GM12878 (cell line): ENCODE measurements around the gene SLC41A1. TPM values are rescaled to one million over a fixed set of nuclear protein-coding genes. Genes with fewer than 3 reads are reported as not detected.

Experiments
- ATAC-seq: fragments of 200-7000 bp; cut with Tn5 transposase; 3 replicates; pipeline ENCODE4 v1.9.1; 2020; ENCODE audit warnings: mild to moderate bottlenecking, moderate library complexity
- BruUV-seq: library from RNA; stranded (reverse); fragments of 400-500 nt; replicated peaks from 2 replicates; lab custom pipeline; 2021; lab: Mats Ljungman, UMichigan
- CTCF ChIA-PET: fragments of 300-600 bp; sonication (Branson Sonifier 250); formaldehyde crosslinking; extraction: SDS; loops from one replicate; lab custom pipeline; 2021; ENCODE audit warnings: inconsistent platforms; lab: Yijun Ruan, JAX
- POLR2A ChIA-PET: fragments of 350-600 bp; formaldehyde crosslinking; extraction: SDS; loops from one replicate; lab custom pipeline; 2021; ENCODE audit warnings: inconsistent platforms; lab: Charles Lee
- RAD21 ChIA-PET: fragments of 300-600 bp; sonication (Branson Sonifier 250); formaldehyde crosslinking; loops from one replicate; lab custom pipeline; 2023; ENCODE audit warnings: antibody characterized with exemption; ENCODE audit not compliant: unreplicated experiment; lab: Charles Lee
- SMC1A ChIA-PET: fragments of 300-600 bp; sonication (Branson Sonifier 250); formaldehyde crosslinking; loops from one replicate; lab custom pipeline; 2023; ENCODE audit not compliant: unreplicated experiment, uncharacterized antibody; lab: Charles Lee
- DNase-seq: peaks from one replicate; pipeline ENCODE4 v3.0.0-alpha.2; 2011; ENCODE audit warnings: low read depth, low spot score
- FAIRE-seq: peaks from 3 replicates; lab custom pipeline; 2011; peaks lifted over from hg19 to GRCh38; lab: Jason Lieb, UNC
- H2AFZ ChIP-seq: 2 replicates; pipeline ENCODE4 v1.6.0; 2011; ENCODE audit warnings: low read depth, low read length, control low read depth; ENCODE audit not compliant: control insufficient read depth
- H3K27ac ChIP-seq: 2 replicates; pipeline ENCODE4 v1.5.1; 2011; ENCODE audit warnings: control low read depth; ENCODE audit not compliant: control insufficient read depth, insufficient read depth
- H3K27me3 ChIP-seq, 2 experiments: replicated peaks in 1 of 2; 2 replicates each; pipeline versions ENCODE4 v1.6.0 to v1.6.1; 2011; ENCODE audit warnings: low read length in 1 of 2; ENCODE audit not compliant: control insufficient read depth in 2 of 2, insufficient read depth in 2 of 2
- H3K36me3 ChIP-seq, 2 experiments: 2 replicates each; pipeline ENCODE4 v1.5.1; 2011; ENCODE audit warnings: low read length in 1 of 2; ENCODE audit not compliant: control insufficient read depth in 2 of 2, insufficient read depth in 2 of 2
- H3K4me1 ChIP-seq: 2 replicates; pipeline ENCODE4 v1.6.1; 2011; ENCODE audit warnings: mild to moderate bottlenecking, low read length, moderate library complexity, mixed read lengths; ENCODE audit not compliant: control insufficient read depth, insufficient read depth
- H3K4me2 ChIP-seq: 2 replicates; pipeline ENCODE4 v1.6.0; 2011; ENCODE audit warnings: control low read depth; ENCODE audit not compliant: control insufficient read depth, insufficient read depth
- H3K4me3 ChIP-seq: fragments of 200-600 bp; sonication (generic); 2 replicates; pipeline ENCODE4 v1.5.1; 2016
- H3K79me2 ChIP-seq: 2 replicates; pipeline ENCODE4 v1.6.0; 2011; ENCODE audit warnings: low read length; ENCODE audit not compliant: control insufficient read depth, insufficient read depth
- H3K9ac ChIP-seq: 2 replicates; pipeline ENCODE4 v1.8.0; 2011; ENCODE audit warnings: low read length, control low read depth, mixed read lengths; ENCODE audit not compliant: control insufficient read depth, insufficient read depth
- H3K9me3 ChIP-seq: replicated peaks from 3 replicates; pipeline ENCODE4 v1.5.1; 2011; ENCODE audit warnings: mild to moderate bottlenecking, low read length; ENCODE audit not compliant: control insufficient read depth, insufficient read depth
- H4K20me1 ChIP-seq: 2 replicates; pipeline ENCODE4 v1.6.0; 2011; ENCODE audit not compliant: control insufficient read depth, insufficient read depth
- BCL11A ChIP-seq: IDR thresholded peaks from 2 replicates; pipeline ENCODE4 v1.6.1; 2011; ENCODE audit warnings: low read depth, low read length
- BRCA1 ChIP-seq: IDR thresholded peaks from 2 replicates; pipeline ENCODE4 v1.6.1; 2011; ENCODE audit warnings: low read depth, low read length, improper control_type of control experiment
- CHD4 ChIP-seq: fragments of 200-600 bp; sonication (generic); IDR thresholded peaks from 2 replicates; pipeline ENCODE4 v1.6.1; 2016; ENCODE audit warnings: mild to moderate bottlenecking
- EZH2 ChIP-seq: IDR thresholded peaks from 2 replicates; pipeline ENCODE4 v1.6.1; 2012; ENCODE audit warnings: low read depth, mild to moderate bottlenecking, control low read depth, inconsistent platforms, low read length, borderline replicate concordance; ENCODE audit not compliant: control insufficient read depth
- FOXK2 ChIP-seq: fragments of 450-650 bp; IDR thresholded peaks from 2 replicates; pipeline ENCODE4 v1.6.1; 2017; ENCODE audit warnings: mild to moderate bottlenecking, moderate library complexity
- KDM1A ChIP-seq: fragments of 200-600 bp; sonication (generic); IDR thresholded peaks from 2 replicates; pipeline ENCODE4 v1.6.1; 2016; ENCODE audit warnings: borderline replicate concordance
- MYB ChIP-seq: fragments of 150-350 bp; IDR thresholded peaks from 2 replicates; pipeline ENCODE4 v1.6.1; 2014; ENCODE audit warnings: mild to moderate bottlenecking, low read depth, low read length, borderline replicate concordance
- NFIC ChIP-seq: IDR thresholded peaks from 2 replicates; pipeline ENCODE4 v1.6.1; 2012; ENCODE audit warnings: low read depth, mild to moderate bottlenecking, inconsistent platforms, low read length, moderate library complexity
- NFXL1 ChIP-seq: fragments of 450-650 bp; IDR thresholded peaks from 2 replicates; pipeline ENCODE4 v1.6.1; 2017; ENCODE audit warnings: antibody characterized with exemption, mild to moderate bottlenecking, borderline replicate concordance
- NKRF ChIP-seq: fragments of 450-650 bp; conservative IDR thresholded peaks from 2 replicates; pipeline ENCODE4 v1.6.1; 2017; ENCODE audit warnings: mild to moderate bottlenecking, moderate library complexity
- RAD51 ChIP-seq: fragments of 450-650 bp; IDR thresholded peaks from 2 replicates; pipeline ENCODE4 v1.6.1; 2016; ENCODE audit warnings: moderate library complexity, mild to moderate bottlenecking, inconsistent platforms
- SPI1 ChIP-seq: IDR thresholded peaks from 2 replicates; pipeline ENCODE4 v1.6.1; 2011; ENCODE audit warnings: low read depth, mild to moderate bottlenecking, low read length, moderate library complexity, borderline replicate concordance; ENCODE audit not compliant: insufficient read depth
- SUPT20H ChIP-seq: IDR thresholded peaks from 2 replicates; pipeline ENCODE4 v1.6.1; 2011; ENCODE audit warnings: low read depth, mild to moderate bottlenecking, low read length, moderate library complexity, borderline replicate concordance; ENCODE audit not compliant: control insufficient read depth
- TARDBP ChIP-seq: IDR thresholded peaks from 2 replicates; pipeline ENCODE4 v1.6.1; 2016; ENCODE audit warnings: borderline replicate concordance
- TBL1XR1 ChIP-seq: IDR thresholded peaks from 2 replicates; pipeline ENCODE4 v1.6.1; 2012; ENCODE audit warnings: low read depth, low read length, improper control_type of control experiment
- TCF3 ChIP-seq: IDR thresholded peaks from 2 replicates; pipeline ENCODE4 v1.6.1; 2012; ENCODE audit warnings: low read depth, mild to moderate bottlenecking, low read length, borderline replicate concordance; ENCODE audit not compliant: insufficient read depth
- ZNF217 ChIP-seq: fragments of 450-650 bp; IDR thresholded peaks from 2 replicates; pipeline ENCODE4 v1.6.1; 2017; ENCODE audit warnings: antibody characterized with exemption, mild to moderate bottlenecking
- ZNF274 ChIP-seq: IDR thresholded peaks from one replicate; pipeline ENCODE4 v1.8.0; 2011; ENCODE audit not compliant: insufficient read length, insufficient read depth
- ZSCAN29 ChIP-seq: fragments of 450-650 bp; IDR thresholded peaks from 2 replicates; pipeline ENCODE4 v1.6.1; 2017; ENCODE audit warnings: mild to moderate bottlenecking, moderate library complexity
- WGBS: methylation state at CpG from one replicate; pipeline ENCODE4 v1.1.6; 2016; ENCODE audit warnings: low lambda C conversion rate; ENCODE audit not compliant: insufficient replicate concordance, insufficient coverage; ENCODE audit errors: missing lambda C conversion rate; 5-methylcytosine and 5-hydroxymethylcytosine counted together
- in situ Hi-C: fragments of 300-500 bp; cut with MboI; formaldehyde crosslinking; loops from 9 replicates; pipeline ENCODE4 v1.14.3; 2018; ENCODE audit warnings: mixed read lengths
- intact Hi-C: fragments of 100-400 bp; cut with micrococcal nuclease; formaldehyde crosslinking; loops from one replicate; pipeline ENCODE4 v1.14.2; 2022; ENCODE audit not compliant: unreplicated experiment
- polyA plus RNA-seq, 11 experiments: library from polyadenylated mRNA; depleted of rRNA in 4 of 11; unstranded in 6 of 11; stranded (reverse) in 5 of 11; fragments of >200 nt; fragmentation: Nextera tagmentation in 4 of 11; fragmentation: Illumina TruSeq in 1 of 11; extraction: Ambion mirVana in 4 of 11; extraction: Trizol in 1 of 11; gene quantifications; 1 replicate in 1 of 11; 2 replicates in 10 of 11; pipeline versions ENCODE4 v1.2.1 to v1.2.3, GENCODE V29; 2011 to 2016; ENCODE audit warnings: inconsistent platforms in 2 of 11, missing spikeins in 2 of 11, low read depth in 1 of 11
- total RNA-seq, 4 experiments: library from RNA; depleted of rRNA in 3 of 4; stranded (reverse); fragments of >200 nt in 3 of 4; fragmentation: Illumina TruSeq in 1 of 4; extraction: Trizol in 1 of 4; gene quantifications; 2 replicates each; pipeline versions ENCODE4 v1.2.1 to v1.2.3, GENCODE V29; 2013 to 2021
- TF ChIP-seq, protein P1 (sequence below): fragments of 450-650 bp; IDR thresholded peaks from 2 replicates; pipeline ENCODE4 v1.6.1; 2017; ENCODE audit warnings: low read depth, mild to moderate bottlenecking, moderate library complexity

SLC41A1 gene
- total and polyA plus RNA-seq, 10 of the 15 experiments (the other 5 are each of a cell fraction or from before 2014, with no cell fraction given), result 0.13 to 11.3 (median 0.42) TPM

DNA sequence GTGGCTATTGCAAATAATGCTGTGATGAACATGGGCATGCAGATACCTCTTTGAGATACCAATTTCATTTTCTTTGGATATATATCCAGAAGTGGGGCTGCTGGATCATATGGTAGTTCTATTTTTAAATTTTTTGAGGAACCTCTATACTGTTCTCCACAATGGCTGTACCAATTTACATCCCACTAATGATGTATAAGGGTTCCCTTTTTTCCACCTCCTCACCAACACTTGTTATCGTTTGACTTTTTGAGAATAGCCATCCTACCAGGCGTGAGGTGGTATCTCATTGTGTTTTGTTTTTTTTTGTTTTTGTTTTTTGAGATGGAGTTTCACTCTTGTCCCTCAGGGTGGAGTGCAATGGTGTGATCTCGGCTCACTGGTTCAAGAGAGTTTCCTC is 56.4 kb downstream of the SLC41A1 start:
- in situ Hi-C loops (no loop called here), intact Hi-C loops (no loop called here)
- no peak for TF ChIP-seq ZNF274
- TF ChIP-seq BCL11A, result no peak
- no peak for TF ChIP-seq KDM1A
- TF ChIP-seq BRCA1, result no peak
- TF ChIP-seq TARDBP, result no peak
- TF ChIP-seq, protein P1, sequence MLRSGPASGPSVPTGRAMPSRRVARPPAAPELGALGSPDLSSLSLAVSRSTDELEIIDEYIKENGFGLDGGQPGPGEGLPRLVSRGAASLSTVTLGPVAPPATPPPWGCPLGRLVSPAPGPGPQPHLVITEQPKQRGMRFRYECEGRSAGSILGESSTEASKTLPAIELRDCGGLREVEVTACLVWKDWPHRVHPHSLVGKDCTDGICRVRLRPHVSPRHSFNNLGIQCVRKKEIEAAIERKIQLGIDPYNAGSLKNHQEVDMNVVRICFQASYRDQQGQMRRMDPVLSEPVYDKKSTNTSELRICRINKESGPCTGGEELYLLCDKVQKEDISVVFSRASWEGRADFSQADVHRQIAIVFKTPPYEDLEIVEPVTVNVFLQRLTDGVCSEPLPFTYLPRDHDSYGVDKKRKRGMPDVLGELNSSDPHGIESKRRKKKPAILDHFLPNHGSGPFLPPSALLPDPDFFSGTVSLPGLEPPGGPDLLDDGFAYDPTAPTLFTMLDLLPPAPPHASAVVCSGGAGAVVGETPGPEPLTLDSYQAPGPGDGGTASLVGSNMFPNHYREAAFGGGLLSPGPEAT, result no peak
- no peak for TF ChIP-seq RAD51
- TF ChIP-seq TBL1XR1, result no peak
- TF ChIP-seq FOXK2, result no peak
- TF ChIP-seq NKRF, result no peak
- no peak for TF ChIP-seq SUPT20H
- no peak for TF ChIP-seq NFIC
- no peak for TF ChIP-seq ZSCAN29
- TF ChIP-seq MYB, result no peak
- no peak for TF ChIP-seq CHD4
- no peak for TF ChIP-seq ZNF217
- no peak for TF ChIP-seq TCF3
- TF ChIP-seq SPI1, result no peak
- no peak for TF ChIP-seq NFXL1
- TF ChIP-seq EZH2, result no peak
- ChIA-PET RAD21 (no interaction called here), POLR2A (interaction anchor here (0.6 kb wide), 1 partner anchor 28 kb away, joined by 4 read pairs; no protein-coding TSS in a partner anchor), SMC1A (interaction anchor here (1.9 to 2.3 kb wide), 2 partner anchors 9 to 12 kb away, joined by 6 read pairs; no protein-coding TSS in a partner anchor), CTCF (interaction anchor here (1.0 to 1.3 kb wide), 2 partner anchors 9 to 99 kb away, joined by 3 to 5 read pairs; no protein-coding TSS in a partner anchor)
- Histone ChIP-seq H3K9me3 (no peaks in the 10 kb centered on the region; the same call in 2 of the 3 replicates), H4K20me1 (no peaks in the 10 kb centered on the region), H3K9ac (no peak overlapping the region), H3K4me1 (no peaks in the 10 kb centered on the region), H2AFZ (no peak overlapping the region), H3K27me3 (no peaks in the 10 kb centered on the region; a peak in 1 of 4 replicates), H3K4me3 (no peak overlapping the region), H3K4me2 (no peak overlapping the region), H3K27ac (no peak overlapping the region), H3K79me2 (no peaks in the 10 kb centered on the region), H3K36me3 (no peaks in the 10 kb centered on the region)
- 62% methylated on average over 3 of the region's 3 CpGs for WGBS
- DNase-seq, result no peak
- no TSS peak for BruUV-seq
- no peak for ATAC-seq
- no peak for FAIRE-seq
